B cell (primary cell): ENCODE results near the gene ATF6B. TPM values are rescaled to one million over a fixed set of nuclear protein-coding genes. Genes with fewer than 3 reads are reported as not detected.

Experiments used
- ATAC-seq: fragments of 200-7000 bp; cut with Tn5 transposase; one replicate; pipeline ENCODE4 v1.10.0; 2021; ENCODE audit warnings: low read depth, mild to moderate bottlenecking, moderate number of reproducible peaks, moderate library complexity
- CTCF ChIA-PET: fragments of 350-600 bp; sonication (Branson Sonifier 250); formaldehyde crosslinking; loops from one replicate; lab custom pipeline; 2021; ENCODE audit warnings: antibody characterized with exemption, inconsistent platforms; lab: Charles Lee
- POLR2A ChIA-PET: fragments of 350-600 bp; sonication (Branson Sonifier 250); formaldehyde crosslinking; loops from one replicate; lab custom pipeline; 2021; ENCODE audit warnings: antibody characterized with exemption; lab: Charles Lee
- DNase-seq: peaks from one replicate; pipeline ENCODE4 v3.0.0; 2013
- H2AFZ ChIP-seq: 2 replicates; pipeline ENCODE4 v1.6.1; 2012; ENCODE audit warnings: mild to moderate bottlenecking, low read depth, low read length; ENCODE audit not compliant: insufficient read depth, poor library complexity, severe bottlenecking
- H3K27ac ChIP-seq, 2 donors: 1 replicate in 1 of 2; 2 replicates in 1 of 2; pipeline ENCODE4 v1.5.1; 2012 to 2013; ENCODE audit warnings: low read length in 2 of 2, mild to moderate bottlenecking in 2 of 2, moderate library complexity in 1 of 2
- H3K27me3 ChIP-seq, 4 experiments: fragments of 200-600 bp in 1 of 4; sonication (generic) in 1 of 4; replicated peaks in 1 of 4; 1 replicate in 2 of 4; 2 replicates in 2 of 4; pipeline versions ENCODE4 v1.6.1 to v1.7.0; 2013 to 2016; ENCODE audit warnings: low read length in 3 of 4, mild to moderate bottlenecking in 2 of 4, mixed read lengths in 1 of 4, moderate library complexity in 1 of 4; ENCODE audit not compliant: insufficient read depth in 4 of 4, control insufficient read depth in 3 of 4; ENCODE audit errors: control extremely low read depth in 1 of 4
- H3K36me3 ChIP-seq, 2 experiments: replicated peaks in 1 of 2; 1 replicate in 1 of 2; 2 replicates in 1 of 2; pipeline versions ENCODE4 v1.6.1 to v1.7.1; 2013; ENCODE audit warnings: low read length in 1 of 2; ENCODE audit not compliant: insufficient read depth in 2 of 2, control insufficient read depth in 1 of 2; ENCODE audit errors: control extremely low read depth in 1 of 2, extremely low read depth in 1 of 2
- H3K4me1 ChIP-seq, 2 donors: fragments of 200-600 bp in 1 of 2; sonication (generic) in 1 of 2; 1 replicate in 1 of 2; 2 replicates in 1 of 2; pipeline versions ENCODE4 v1.5.1 to v1.6.1; 2013 to 2017; ENCODE audit warnings: low read length in 2 of 2; ENCODE audit not compliant: control insufficient read depth in 2 of 2, insufficient read depth in 2 of 2
- H3K4me2 ChIP-seq: replicated peaks from 2 replicates; pipeline ENCODE3; 2012; ENCODE audit warnings: mild to moderate bottlenecking, low read depth, low read length; ENCODE audit not compliant: poor library complexity, severe bottlenecking
- H3K4me3 ChIP-seq, 5 experiments: fragments of 200-600 bp in 1 of 5; sonication (generic) in 1 of 5; 1 replicate in 3 of 5; 2 replicates in 2 of 5; pipeline versions ENCODE4 v1.5.1 to v1.7.0; 2011 to 2016; ENCODE audit warnings: low read length in 4 of 5, mild to moderate bottlenecking in 4 of 5, low read depth in 2 of 5, control low read depth in 1 of 5, moderate library complexity in 1 of 5; ENCODE audit not compliant: insufficient read depth in 1 of 5; ENCODE audit errors: control extremely low read depth in 1 of 5, extremely low read depth in 1 of 5
- H3K79me2 ChIP-seq: fragments of 200-600 bp; sonication (generic); one replicate; pipeline ENCODE4 v1.6.0; 2016; ENCODE audit warnings: low read length; ENCODE audit not compliant: control insufficient read depth, insufficient read depth
- H3K9ac ChIP-seq: fragments of 200-600 bp; sonication (generic); 2 replicates; pipeline ENCODE4 v1.6.1; 2017; ENCODE audit warnings: mild to moderate bottlenecking, low read length, moderate library complexity
- H3K9me3 ChIP-seq, 3 donors: one replicate each; pipeline versions ENCODE4 v1.6.1 to v1.7.1; 2013; ENCODE audit warnings: low read length in 2 of 3; ENCODE audit not compliant: control insufficient read depth in 2 of 3, insufficient read depth in 1 of 3; ENCODE audit errors: control extremely low read depth in 1 of 3
- H4K20me1 ChIP-seq: 2 replicates; pipeline ENCODE4 v1.6.0; 2012; ENCODE audit warnings: mild to moderate bottlenecking, low read length; ENCODE audit not compliant: insufficient read depth, control insufficient read depth, poor library complexity, severe bottlenecking
- H3K27ac Mint-ChIP-seq: one replicate; pipeline ENCODE4 v1.8.0; 2021; ENCODE audit warnings: mixed read lengths
- H3K27me3 Mint-ChIP-seq: one replicate; pipeline ENCODE4 v1.8.0; 2021; ENCODE audit warnings: mixed read lengths
- H3K4me1 Mint-ChIP-seq: one replicate; pipeline ENCODE4 v1.8.0; 2021; ENCODE audit warnings: mixed read lengths
- H3K4me3 Mint-ChIP-seq: one replicate; pipeline ENCODE4 v1.8.0; 2021; ENCODE audit warnings: mixed read lengths
- H3K9me3 Mint-ChIP-seq: one replicate; pipeline ENCODE4 v1.8.0; 2022; ENCODE audit warnings: mixed read lengths; ENCODE audit not compliant: insufficient read depth
- EZH2 ChIP-seq: IDR thresholded peaks from 2 replicates; pipeline ENCODE4 v1.6.1; 2012; ENCODE audit warnings: borderline replicate concordance, low read depth, mild to moderate bottlenecking, moderate library complexity, low read length; ENCODE audit not compliant: insufficient read depth, poor library complexity, severe bottlenecking
- WGBS: methylation state at CpG from one replicate; pipeline ENCODE4 v1.1.5; 2013; ENCODE audit warnings: missing lambda C conversion rate; ENCODE audit not compliant: insufficient coverage; 5-methylcytosine and 5-hydroxymethylcytosine counted together
- intact Hi-C: fragments of 100-400 bp; cut with micrococcal nuclease; formaldehyde crosslinking; loops from one replicate; pipeline ENCODE4 v1.10.0; 2022
- polyA plus RNA-seq: library from polyadenylated mRNA; depleted of rRNA; stranded (reverse); fragments of >200 nt; gene quantifications from 2 replicates; pipeline ENCODE4 v1.2.3, GENCODE V29; 2012
- total RNA-seq, 2 donors: library from RNA; stranded (reverse); fragments of 120-200 nt in 1 of 2; gene quantifications; 1 replicate in 1 of 2; 2 replicates in 1 of 2; pipeline versions ENCODE4 v1.2.3 to v1.2.4, GENCODE V29; 2013 to 2022
- TF ChIP-seq, protein P1 (sequence below): fragments of 200-600 bp; IDR thresholded peaks from one replicate; pipeline ENCODE4 v1.8.0; 2022; ENCODE audit warnings: antibody characterized with exemption, mild to moderate bottlenecking

The ATF6B gene
- total and polyA plus RNA-seq, 2 donors (not counting 1 experiment from before 2014, with no cell fraction given): 180 to 201 TPM

DNA sequence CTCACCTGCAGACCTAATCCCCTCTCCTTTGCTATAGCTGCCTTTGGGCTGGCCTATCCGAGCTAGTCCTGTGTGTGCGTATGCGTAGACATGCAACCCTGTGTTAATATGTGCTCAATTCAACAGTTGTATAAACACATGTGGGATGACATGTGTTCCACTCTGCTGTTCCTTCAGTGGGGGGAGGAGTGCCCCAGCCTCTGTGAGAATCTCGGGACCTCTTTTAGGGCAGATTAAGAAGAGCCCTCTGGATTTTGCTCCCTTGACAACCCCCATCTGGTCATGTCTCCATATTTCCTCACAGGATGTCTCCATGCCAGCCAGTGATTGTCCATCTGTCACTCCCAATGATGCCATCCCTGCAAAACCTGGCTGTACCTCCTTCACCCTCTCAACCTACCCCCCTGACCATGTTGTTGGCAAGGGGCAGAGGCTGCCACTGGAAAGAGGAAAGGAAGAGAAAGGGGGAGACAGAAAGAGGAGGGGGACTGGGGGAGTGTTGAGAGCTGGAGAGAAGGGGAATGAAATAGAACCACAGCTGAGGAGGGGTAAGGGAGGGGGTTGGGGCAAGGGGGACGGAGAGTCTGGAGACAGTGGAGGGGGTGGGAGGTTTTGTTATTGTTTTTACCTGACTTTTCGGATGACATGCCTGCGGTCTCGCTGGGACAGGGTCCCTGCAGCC is 23.3 kb upstream of the ATF6B start:
- peaks cover 58% of the 10 kb centered on the region for H3K27me3 Mint-ChIP-seq
- intact Hi-C loops: loop anchor here (10.0 kb wide), 1 partner anchor 107 kb away; no protein-coding TSS in a partner anchor
- ATAC-seq (no peak), DNase-seq (no peak)
- Histone ChIP-seq H3K27me3 (peaks cover 0 to 71% (median 30%) of the 10 kb centered on the region in 4 experiments), H3K79me2 (no peaks in the 10 kb centered on the region), H3K9ac (no peak overlapping the region), H2AFZ (no peak overlapping the region), H3K4me2 (no peak overlapping the region), H3K4me1 (peaks cover 37 to 42% of the 10 kb centered on the region in 2 donors), H4K20me1 (no peaks in the 10 kb centered on the region), H3K4me3 (no peak overlapping the region), H3K36me3 (no peaks in the 10 kb centered on the region), H3K27ac (no peak overlapping the region), H3K9me3 (peaks cover 0 to 16% (median 3%) of the 10 kb centered on the region in 3 donors)
- no peak overlapping the region for H3K4me3 Mint-ChIP-seq
- no peak overlapping the region for H3K27ac Mint-ChIP-seq
- no peaks in the 10 kb centered on the region for H3K9me3 Mint-ChIP-seq
- H3K4me1 Mint-ChIP-seq: peaks cover 57% of the 10 kb centered on the region
- ChIA-PET CTCF (interaction anchor here (0.6 kb wide), 1 partner anchor 56 kb away, joined by 3 read pairs; no protein-coding TSS in a partner anchor), POLR2A (no interaction called here)
- WGBS: 17% methylated on average over 3 of the region's 8 CpGs
- TF ChIP-seq EZH2: no peak
- TF ChIP-seq, protein P1, sequence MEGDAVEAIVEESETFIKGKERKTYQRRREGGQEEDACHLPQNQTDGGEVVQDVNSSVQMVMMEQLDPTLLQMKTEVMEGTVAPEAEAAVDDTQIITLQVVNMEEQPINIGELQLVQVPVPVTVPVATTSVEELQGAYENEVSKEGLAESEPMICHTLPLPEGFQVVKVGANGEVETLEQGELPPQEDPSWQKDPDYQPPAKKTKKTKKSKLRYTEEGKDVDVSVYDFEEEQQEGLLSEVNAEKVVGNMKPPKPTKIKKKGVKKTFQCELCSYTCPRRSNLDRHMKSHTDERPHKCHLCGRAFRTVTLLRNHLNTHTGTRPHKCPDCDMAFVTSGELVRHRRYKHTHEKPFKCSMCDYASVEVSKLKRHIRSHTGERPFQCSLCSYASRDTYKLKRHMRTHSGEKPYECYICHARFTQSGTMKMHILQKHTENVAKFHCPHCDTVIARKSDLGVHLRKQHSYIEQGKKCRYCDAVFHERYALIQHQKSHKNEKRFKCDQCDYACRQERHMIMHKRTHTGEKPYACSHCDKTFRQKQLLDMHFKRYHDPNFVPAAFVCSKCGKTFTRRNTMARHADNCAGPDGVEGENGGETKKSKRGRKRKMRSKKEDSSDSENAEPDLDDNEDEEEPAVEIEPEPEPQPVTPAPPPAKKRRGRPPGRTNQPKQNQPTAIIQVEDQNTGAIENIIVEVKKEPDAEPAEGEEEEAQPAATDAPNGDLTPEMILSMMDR: no peak
